Epithelial cell of esophagus (primary cell): ENCODE measurements around the gene ARMC5.

ENCODE experiments used
- DNase-seq: peaks from one replicate; pipeline ENCODE4 v3.0.0; 2010; ENCODE audit warnings: low read depth
- H3K4me3 ChIP-seq: 2 replicates; pipeline ENCODE4 v1.5.1; 2011; ENCODE audit warnings: mild to moderate bottlenecking, low read length, control low read depth
- TF ChIP-seq, protein P1 (sequence below): IDR thresholded peaks from 2 replicates; pipeline ENCODE4 v1.5.1; 2011; ENCODE audit warnings: low read depth, mild to moderate bottlenecking, low read length, control low read depth, inconsistent platforms; ENCODE audit not compliant: insufficient read depth; ENCODE audit errors: missing control alignments

Gene ARMC5, protein sequence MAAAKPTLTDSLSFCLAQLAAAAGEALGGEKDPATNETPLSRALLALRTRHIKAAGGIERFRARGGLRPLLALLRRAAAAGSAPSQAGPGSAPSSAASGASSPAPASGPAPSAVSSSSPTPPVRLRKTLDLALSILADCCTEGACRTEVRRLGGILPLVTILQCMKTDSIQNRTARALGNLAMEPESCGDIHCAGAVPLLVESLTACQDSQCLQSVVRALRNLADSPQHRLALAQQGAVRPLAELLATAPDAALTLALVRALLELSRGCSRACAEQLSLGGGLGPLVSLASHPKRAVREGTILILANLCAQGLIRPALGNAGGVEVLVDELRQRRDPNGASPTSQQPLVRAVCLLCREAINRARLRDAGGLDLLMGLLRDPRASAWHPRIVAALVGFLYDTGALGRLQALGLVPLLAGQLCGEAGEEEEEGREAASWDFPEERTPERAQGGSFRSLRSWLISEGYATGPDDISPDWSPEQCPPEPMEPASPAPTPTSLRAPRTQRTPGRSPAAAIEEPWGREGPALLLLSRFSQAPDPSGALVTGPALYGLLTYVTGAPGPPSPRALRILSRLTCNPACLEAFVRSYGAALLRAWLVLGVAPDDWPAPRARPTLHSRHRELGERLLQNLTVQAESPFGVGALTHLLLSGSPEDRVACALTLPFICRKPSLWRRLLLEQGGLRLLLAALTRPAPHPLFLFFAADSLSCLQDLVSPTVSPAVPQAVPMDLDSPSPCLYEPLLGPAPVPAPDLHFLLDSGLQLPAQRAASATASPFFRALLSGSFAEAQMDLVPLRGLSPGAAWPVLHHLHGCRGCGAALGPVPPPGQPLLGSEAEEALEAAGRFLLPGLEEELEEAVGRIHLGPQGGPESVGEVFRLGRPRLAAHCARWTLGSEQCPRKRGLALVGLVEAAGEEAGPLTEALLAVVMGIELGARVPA

GRCh38 chr16:31458844-31459686 is at the start of gene ARMC5:
ARMC5 (plus strand) TSS chr16:31459501; CDS start chr16:31459525, 24 bp downstream.
- DNase-seq = peak; percentile 99
- H3K4me3 ChIP-seq = peak within 1 kb of the TSS; percentile 93
- TF ChIP-seq, protein P1, sequence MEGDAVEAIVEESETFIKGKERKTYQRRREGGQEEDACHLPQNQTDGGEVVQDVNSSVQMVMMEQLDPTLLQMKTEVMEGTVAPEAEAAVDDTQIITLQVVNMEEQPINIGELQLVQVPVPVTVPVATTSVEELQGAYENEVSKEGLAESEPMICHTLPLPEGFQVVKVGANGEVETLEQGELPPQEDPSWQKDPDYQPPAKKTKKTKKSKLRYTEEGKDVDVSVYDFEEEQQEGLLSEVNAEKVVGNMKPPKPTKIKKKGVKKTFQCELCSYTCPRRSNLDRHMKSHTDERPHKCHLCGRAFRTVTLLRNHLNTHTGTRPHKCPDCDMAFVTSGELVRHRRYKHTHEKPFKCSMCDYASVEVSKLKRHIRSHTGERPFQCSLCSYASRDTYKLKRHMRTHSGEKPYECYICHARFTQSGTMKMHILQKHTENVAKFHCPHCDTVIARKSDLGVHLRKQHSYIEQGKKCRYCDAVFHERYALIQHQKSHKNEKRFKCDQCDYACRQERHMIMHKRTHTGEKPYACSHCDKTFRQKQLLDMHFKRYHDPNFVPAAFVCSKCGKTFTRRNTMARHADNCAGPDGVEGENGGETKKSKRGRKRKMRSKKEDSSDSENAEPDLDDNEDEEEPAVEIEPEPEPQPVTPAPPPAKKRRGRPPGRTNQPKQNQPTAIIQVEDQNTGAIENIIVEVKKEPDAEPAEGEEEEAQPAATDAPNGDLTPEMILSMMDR = peak; percentile 34

DNA sequence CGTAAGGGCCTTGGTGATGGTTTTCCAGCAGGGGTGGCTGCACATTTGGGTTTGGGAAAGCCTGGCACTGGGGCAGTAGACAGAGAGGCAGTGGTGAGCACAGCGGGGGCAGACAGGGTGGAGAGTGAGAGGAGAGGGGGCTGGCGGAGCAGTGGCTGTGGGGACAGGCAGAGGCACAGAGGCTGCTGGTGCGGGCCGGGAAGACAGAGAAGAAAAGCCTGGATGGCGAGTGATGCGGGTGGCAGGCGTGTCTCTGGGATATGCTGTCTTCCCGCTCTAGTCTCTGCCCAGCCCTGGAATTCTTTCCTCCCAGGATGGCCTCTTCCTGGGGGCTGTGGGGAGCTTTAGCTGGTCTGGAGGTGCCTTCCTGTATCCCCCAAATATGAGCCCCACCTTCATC is 49.2 kb upstream of the ARMC5 start:
- TF ChIP-seq, protein P1 = no peak
- H3K4me3 ChIP-seq = no peak overlapping the region
- no peak for DNase-seq

DNA sequence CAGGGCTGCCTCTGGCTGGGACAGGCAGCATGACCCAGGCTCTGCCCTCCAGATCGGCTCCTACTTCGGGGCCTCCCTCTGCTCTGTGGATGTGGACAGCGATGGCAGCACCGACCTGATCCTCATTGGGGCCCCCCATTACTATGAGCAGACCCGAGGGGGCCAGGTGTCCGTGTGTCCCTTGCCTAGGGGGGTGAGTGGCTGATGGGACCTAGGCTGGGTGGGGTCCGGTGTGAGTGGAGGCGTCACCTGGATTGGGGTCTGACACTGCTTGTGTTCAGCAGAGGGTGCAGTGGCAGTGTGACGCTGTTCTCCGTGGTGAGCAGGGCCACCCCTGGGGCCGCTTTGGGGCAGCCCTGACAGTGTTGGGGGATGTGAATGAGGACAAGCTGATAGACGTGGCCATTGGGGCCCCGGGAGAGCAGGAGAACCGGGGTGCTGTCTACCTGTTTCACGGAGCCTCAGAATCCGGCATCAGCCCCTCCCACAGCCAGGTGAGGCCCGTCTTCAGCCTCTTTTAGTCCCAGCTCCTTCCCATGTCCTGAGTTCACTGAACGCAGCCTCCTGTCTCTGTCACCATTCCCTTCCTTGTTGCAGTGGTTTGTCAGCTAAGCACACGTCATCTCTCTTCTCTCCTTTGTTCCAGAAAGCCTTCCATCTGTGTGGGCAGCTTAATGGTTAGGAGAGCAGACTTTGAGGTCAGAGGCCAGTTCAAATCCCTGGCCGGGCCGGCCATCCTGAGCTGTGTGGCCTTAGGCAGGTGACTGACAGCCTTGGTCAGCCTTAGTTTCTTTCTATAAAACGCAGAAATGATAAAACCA is 48.1 kb upstream of the ARMC5 start:
- DNase-seq = no peak
- H3K4me3 ChIP-seq = no peak overlapping the region
- TF ChIP-seq, protein P1 = no peak

- TF ChIP-seq, protein P1 = no peak
- no peak overlapping the region for H3K4me3 ChIP-seq
- no peak for DNase-seq
These were observed 46.6 kb upstream of the ARMC5 start for GRCh38 chr16:31412750-31413149.

DNA sequence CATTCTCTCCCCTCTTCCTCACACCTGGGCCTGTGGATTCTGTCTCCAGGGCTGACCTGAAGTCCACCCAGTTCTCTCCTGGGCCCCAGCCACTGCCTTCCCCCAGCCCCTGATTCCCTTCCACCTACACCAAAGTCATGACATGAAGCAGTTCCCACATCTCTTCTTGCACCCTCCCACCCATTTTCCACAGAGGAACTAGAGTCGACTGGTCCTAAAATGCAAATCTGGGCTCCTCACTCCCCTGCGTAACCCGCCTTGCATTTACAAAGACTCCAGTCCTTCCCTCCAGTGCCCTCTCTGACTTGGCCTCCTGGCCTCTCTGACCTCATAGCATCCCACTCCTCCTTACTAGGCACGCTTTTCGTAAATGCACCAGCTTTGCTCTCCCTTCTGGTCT is 45.9 kb upstream of the ARMC5 start:
- TF ChIP-seq, protein P1 = no peak
- no peak for DNase-seq
- H3K4me3 ChIP-seq = no peak overlapping the region

- DNase-seq = no peak
- TF ChIP-seq, protein P1 = no peak
- no peak overlapping the region for H3K4me3 ChIP-seq
These were observed 45.4 kb upstream of the ARMC5 start for GRCh38 chr16:31413943-31414342.
